ENCODE measurements around the gene INPP5A. TPM values are rescaled to one million over a fixed set of nuclear protein-coding genes. Genes with fewer than 3 reads are reported as not detected.

Gene INPP5A
- total and polyA plus RNA-seq, 2 of the 13 experiments (the other 11 are each of a cell fraction or from before 2014, with no cell fraction given), result 17.5 to 37.9 TPM

DNA sequence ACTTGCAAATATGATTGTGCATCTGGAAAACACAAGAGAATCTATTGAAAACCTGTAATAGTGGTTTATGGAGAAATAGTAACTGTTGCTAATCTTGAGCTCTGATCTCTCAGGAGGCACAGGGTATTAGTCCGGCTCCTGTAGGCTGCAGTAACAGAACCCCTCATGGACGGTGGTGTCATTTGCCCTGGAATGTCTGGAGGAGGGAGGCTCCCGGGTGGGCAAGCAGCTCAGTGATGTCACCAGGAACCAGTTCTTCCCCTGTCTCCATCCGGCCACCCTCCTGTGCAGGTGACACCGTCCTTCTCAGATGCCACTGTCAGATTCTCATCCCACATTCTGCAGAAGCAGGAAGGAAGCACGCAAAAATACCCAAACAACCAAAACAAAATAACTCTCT, 29.3 kb downstream of the INPP5A start:
- Histone ChIP-seq H4K20me1 (ENCODE audit: insufficient read depth, low read length) (peaks cover 11% of the 10 kb centered on the region; the same call in 1 of the 2 replicates), H3K36me3 (replicated peaks in 1 of 2; ENCODE audit: control insufficient read depth in 1 of 2, insufficient read depth in 2 of 2, low read length in 2 of 2) (no peaks in the 10 kb centered on the region), H3K9me3 (ENCODE audit: low read length) (no peaks in the 10 kb centered on the region), H3K79me2 (ENCODE audit: insufficient read depth, low read length) (peaks cover 6% of the 10 kb centered on the region), H3K9ac (ENCODE audit: insufficient read depth, low read depth, low read length) (no peak overlapping the region), H3K4me1 (ENCODE audit: insufficient read depth, low read length) (peaks cover 7% of the 10 kb centered on the region), H2AFZ (ENCODE audit: low read length) (no peak overlapping the region), H3K27ac (ENCODE audit: extremely low read length, insufficient read depth, low read length) (no peak overlapping the region), H3K4me2 (ENCODE audit: low read depth, low read length) (no peak overlapping the region), H3K4me3 (replicated peaks in 1 of 3; ENCODE audit: insufficient read depth in 1 of 3, low read depth in 2 of 3, low read length in 3 of 3) (no peak overlapping the region), H3K27me3 (ENCODE audit: control insufficient read depth in 1 of 2, insufficient read depth in 2 of 2, low read length in 2 of 2) (no peaks in the 10 kb centered on the region)
- CTCF ChIA-PET (ENCODE audit: low intra/inter-chr PET ratio, low total read pairs), result no interaction called here
- no peak for TF ChIP-seq CENPX (CRISPR knock-in tag; IDR thresholded peaks at IDR 0.05)
- no peak for TF ChIP-seq ELF3 (CRISPR knock-in tag; IDR thresholded peaks at IDR 0.05)
- no peak for TF ChIP-seq RXRA (CRISPR knock-in tag; IDR thresholded peaks at IDR 0.05)
- TF ChIP-seq PAWR (CRISPR knock-in tag; IDR thresholded peaks at IDR 0.05; ENCODE audit: borderline replicate concordance), result no peak
- in situ Hi-C loops (cut with HindIII; ENCODE audit: extremely low pct_ligation_motif_present, low pct_unique_long_range_greater_than_20kb) (no loop called here), intact Hi-C loops (cut with micrococcal nuclease; ENCODE audit: unreplicated experiment) (no loop called here)
- 95% methylated on average over 3 of the region's 6 CpGs for WGBS (ENCODE audit: low lambda C conversion rate)
- no peak for ATAC-seq
- BruUV-seq (replicated peaks), result no TSS peak
- POLR2A ChIA-PET, result no interaction called here
- no peak for DNase-seq (ENCODE audit: low spot score)
- no peak for FAIRE-seq

DNA sequence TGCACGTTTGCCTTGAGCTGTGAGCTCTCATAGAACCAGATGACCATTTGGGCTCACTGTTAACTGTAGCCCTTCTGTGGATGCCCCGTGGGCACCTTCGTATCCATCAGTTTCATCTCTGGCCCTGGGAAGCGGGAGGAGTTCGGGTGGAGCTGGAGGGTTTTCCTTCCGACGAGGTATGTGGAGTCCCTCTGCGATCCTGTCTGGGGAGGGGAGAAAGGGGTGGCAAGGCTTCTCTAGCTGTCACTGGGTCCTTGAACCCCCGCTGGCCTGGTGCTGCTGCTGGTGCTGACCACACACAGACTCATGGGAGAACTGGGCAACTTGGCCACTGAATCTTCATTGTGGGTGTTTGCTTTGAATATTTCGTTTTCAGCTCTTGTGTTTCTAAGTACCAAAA, 32.7 kb downstream of the INPP5A start:
- H3K36me3 ChIP-seq (replicated peaks in 1 of 2; ENCODE audit: control insufficient read depth in 1 of 2, insufficient read depth in 2 of 2, low read length in 2 of 2), result no peaks in the 10 kb centered on the region
- H3K79me2 ChIP-seq (ENCODE audit: insufficient read depth, low read length), result peaks cover 8% of the 10 kb centered on the region
- H3K9ac ChIP-seq (ENCODE audit: insufficient read depth, low read depth, low read length), result no peak overlapping the region
- CTCF ChIA-PET (ENCODE audit: low intra/inter-chr PET ratio, low total read pairs), result no interaction called here
- peaks cover 30% of the 10 kb centered on the region for H3K4me1 ChIP-seq (ENCODE audit: insufficient read depth, low read length)
- no peaks in the 10 kb centered on the region for H3K27me3 ChIP-seq (ENCODE audit: control insufficient read depth in 1 of 2, insufficient read depth in 2 of 2, low read length in 2 of 2)
- DNase-seq (ENCODE audit: low spot score) (no peak), ATAC-seq (no peak), FAIRE-seq (no peak)
- H3K4me3 ChIP-seq (replicated peaks in 1 of 3; ENCODE audit: insufficient read depth in 1 of 3, low read depth in 2 of 3, low read length in 3 of 3), result no peak overlapping the region
- BruUV-seq (replicated peaks), result no TSS peak
- H4K20me1 ChIP-seq (ENCODE audit: insufficient read depth, low read length), result peaks cover 24% of the 10 kb centered on the region; the same call in 1 of the 2 replicates
- in situ Hi-C loops (cut with HindIII; ENCODE audit: extremely low pct_ligation_motif_present, low pct_unique_long_range_greater_than_20kb), result no loop called here
- H3K9me3 ChIP-seq (ENCODE audit: low read length), result no peaks in the 10 kb centered on the region
- intact Hi-C loops (cut with micrococcal nuclease; ENCODE audit: unreplicated experiment), result loop anchor here (5.0 kb wide), 1 partner anchor 67 kb away; no protein-coding TSS in a partner anchor
- H2AFZ ChIP-seq (ENCODE audit: low read length), result no peak overlapping the region
- POLR2A ChIA-PET, result no interaction called here
- TF ChIP-seq, protein P1, sequence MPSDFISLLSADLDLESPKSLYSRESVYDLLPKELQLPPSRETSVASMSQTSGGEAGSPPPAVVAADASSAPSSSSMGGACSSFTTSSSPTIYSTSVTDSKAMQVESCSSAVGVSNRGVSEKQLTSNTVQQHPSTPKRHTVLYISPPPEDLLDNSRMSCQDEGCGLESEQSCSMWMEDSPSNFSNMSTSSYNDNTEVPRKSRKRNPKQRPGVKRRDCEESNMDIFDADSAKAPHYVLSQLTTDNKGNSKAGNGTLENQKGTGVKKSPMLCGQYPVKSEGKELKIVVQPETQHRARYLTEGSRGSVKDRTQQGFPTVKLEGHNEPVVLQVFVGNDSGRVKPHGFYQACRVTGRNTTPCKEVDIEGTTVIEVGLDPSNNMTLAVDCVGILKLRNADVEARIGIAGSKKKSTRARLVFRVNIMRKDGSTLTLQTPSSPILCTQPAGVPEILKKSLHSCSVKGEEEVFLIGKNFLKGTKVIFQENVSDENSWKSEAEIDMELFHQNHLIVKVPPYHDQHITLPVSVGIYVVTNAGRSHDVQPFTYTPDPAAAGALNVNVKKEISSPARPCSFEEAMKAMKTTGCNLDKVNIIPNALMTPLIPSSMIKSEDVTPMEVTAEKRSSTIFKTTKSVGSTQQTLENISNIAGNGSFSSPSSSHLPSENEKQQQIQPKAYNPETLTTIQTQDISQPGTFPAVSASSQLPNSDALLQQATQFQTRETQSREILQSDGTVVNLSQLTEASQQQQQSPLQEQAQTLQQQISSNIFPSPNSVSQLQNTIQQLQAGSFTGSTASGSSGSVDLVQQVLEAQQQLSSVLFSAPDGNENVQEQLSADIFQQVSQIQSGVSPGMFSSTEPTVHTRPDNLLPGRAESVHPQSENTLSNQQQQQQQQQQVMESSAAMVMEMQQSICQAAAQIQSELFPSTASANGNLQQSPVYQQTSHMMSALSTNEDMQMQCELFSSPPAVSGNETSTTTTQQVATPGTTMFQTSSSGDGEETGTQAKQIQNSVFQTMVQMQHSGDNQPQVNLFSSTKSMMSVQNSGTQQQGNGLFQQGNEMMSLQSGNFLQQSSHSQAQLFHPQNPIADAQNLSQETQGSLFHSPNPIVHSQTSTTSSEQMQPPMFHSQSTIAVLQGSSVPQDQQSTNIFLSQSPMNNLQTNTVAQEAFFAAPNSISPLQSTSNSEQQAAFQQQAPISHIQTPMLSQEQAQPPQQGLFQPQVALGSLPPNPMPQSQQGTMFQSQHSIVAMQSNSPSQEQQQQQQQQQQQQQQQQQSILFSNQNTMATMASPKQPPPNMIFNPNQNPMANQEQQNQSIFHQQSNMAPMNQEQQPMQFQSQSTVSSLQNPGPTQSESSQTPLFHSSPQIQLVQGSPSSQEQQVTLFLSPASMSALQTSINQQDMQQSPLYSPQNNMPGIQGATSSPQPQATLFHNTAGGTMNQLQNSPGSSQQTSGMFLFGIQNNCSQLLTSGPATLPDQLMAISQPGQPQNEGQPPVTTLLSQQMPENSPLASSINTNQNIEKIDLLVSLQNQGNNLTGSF (CRISPR knock-in tag; IDR thresholded peaks at IDR 0.05), result no peak
- TF ChIP-seq, protein P2, sequence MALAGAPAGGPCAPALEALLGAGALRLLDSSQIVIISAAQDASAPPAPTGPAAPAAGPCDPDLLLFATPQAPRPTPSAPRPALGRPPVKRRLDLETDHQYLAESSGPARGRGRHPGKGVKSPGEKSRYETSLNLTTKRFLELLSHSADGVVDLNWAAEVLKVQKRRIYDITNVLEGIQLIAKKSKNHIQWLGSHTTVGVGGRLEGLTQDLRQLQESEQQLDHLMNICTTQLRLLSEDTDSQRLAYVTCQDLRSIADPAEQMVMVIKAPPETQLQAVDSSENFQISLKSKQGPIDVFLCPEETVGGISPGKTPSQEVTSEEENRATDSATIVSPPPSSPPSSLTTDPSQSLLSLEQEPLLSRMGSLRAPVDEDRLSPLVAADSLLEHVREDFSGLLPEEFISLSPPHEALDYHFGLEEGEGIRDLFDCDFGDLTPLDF (CRISPR knock-in tag; IDR thresholded peaks at IDR 0.05), result no peak
- TF ChIP-seq, protein P3, sequence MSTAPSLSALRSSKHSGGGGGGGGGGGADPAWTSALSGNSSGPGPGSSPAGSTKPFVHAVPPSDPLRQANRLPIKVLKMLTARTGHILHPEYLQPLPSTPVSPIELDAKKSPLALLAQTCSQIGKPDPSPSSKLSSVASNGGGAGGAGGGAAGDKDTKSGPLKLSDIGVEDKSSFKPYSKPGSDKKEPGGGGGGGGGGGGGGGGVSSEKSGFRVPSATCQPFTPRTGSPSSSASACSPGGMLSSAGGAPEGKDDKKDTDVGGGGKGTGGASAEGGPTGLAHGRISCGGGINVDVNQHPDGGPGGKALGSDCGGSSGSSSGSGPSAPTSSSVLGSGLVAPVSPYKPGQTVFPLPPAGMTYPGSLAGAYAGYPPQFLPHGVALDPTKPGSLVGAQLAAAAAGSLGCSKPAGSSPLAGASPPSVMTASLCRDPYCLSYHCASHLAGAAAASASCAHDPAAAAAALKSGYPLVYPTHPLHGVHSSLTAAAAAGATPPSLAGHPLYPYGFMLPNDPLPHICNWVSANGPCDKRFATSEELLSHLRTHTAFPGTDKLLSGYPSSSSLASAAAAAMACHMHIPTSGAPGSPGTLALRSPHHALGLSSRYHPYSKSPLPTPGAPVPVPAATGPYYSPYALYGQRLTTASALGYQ (CRISPR knock-in tag; IDR thresholded peaks at IDR 0.05), result no peak
- H3K4me2 ChIP-seq (ENCODE audit: low read depth, low read length), result no peak overlapping the region
- no peak overlapping the region for H3K27ac ChIP-seq (ENCODE audit: extremely low read length, insufficient read depth, low read length)
- WGBS (ENCODE audit: low lambda C conversion rate), result 83% methylated on average over 7 of the region's 10 CpGs

All from HepG2 (cell line).